ENCODE results near the gene SLC17A2.
A peak's percentile ranks its signal among the peaks of the same experiment; 100 is the strongest.

SLC17A2 gene

DNA sequence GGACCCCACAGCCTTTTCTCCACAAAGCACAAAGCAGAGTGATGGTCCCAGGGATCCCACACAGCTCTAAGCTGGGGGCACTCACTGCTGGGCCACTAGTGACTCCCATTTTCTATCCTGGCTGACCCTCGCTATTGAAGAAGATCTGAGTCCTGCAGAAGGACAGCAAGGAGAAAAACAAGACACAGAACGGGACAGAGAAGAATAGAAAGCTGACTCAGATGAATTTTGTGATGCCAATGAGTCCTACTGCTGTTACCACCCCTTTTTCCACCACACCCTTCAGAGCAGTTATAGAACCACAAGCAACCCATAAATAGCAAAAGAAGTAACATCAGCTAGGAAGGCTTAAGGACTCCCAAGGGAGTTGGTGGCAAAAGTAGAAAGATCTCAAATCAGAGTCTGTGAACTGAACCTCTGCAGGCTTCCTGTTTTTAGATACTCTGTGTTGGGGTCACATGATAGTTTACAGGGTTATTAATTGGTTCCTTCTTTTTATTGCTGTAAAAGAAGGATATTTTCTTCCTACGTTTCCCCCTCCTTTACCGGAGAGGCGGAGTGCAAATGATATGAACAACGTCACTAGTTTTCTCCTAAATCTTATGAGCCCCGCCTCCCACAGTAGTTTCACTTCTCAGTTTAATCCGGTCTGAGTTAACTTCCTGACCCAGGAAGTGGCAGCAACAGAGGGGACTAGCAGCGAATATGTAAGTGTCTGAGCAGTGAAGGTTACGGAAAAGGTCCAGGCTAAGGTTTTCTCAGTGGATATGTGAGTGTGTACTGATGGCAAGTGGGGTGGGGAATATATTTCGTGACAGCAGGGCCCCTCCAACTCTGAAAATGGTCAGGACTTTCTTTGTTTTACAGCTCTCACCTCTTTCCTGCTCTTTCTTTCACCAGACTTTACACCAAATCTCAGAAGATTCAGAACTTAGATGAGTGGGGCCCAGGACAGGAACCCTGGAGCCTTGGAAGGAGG is 31.9 kb upstream of the SLC17A2 start, which contains the start of gene TRIM38:
Gene TRIM38, plus strand, starts transcription at position 654 of the 979 bp plus-strand sequence. CDS start 3,721 bp downstream, outside the sequence.
- peaks cover 7% of the 10 kb centered on the region for H3K4me1 ChIP-seq (ENCODE audit: control insufficient read depth, insufficient read depth, low read length)

DNA sequence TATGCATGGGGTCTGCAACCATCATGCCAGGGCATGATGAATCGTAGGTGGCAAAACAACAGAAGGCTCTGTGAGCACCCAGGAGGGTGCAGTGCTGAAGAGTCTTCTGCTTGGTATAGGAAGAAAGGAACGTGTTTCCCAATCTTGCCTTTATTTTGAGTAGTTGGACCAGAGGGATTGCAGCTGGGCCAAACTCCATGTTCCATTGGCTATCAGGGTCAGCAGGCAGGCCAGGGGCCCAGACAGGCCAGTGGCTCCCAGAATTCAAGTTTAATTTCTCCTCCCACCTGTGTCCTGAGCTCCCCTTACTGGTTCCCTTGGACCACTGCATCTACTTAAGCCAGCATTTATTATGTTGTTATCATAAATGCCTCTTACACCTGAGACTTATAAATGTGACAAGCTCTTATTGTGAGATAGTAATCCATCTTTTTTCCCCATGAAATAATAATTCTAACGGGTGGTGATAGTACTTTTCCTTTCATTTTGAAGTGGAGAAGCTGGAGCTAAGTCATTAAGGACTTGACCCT is 31.2 kb upstream of the SLC17A2 start:
- peaks cover 4% of the 10 kb centered on the region for H3K36me3 ChIP-seq (ENCODE audit: control insufficient read depth, insufficient read depth, low read length)
- H3K27ac ChIP-seq (ENCODE audit: low read depth, low read length) = peak overlapping the region; percentile 94
- H3K9ac ChIP-seq (ENCODE audit: low read length) = no peak overlapping the region
- no peaks in the 10 kb centered on the region for H3K27me3 ChIP-seq (ENCODE audit: control insufficient read depth, insufficient read depth, low read length)
- peak overlapping the region; percentile 83 for H3K4me3 ChIP-seq (ENCODE audit: low read length)
- peaks cover 7% of the 10 kb centered on the region for H3K4me1 ChIP-seq (ENCODE audit: control insufficient read depth, insufficient read depth, low read length)

More for the DNA sequence above, 31.9 kb upstream of the SLC17A2 start, which contains the start of gene TRIM38:
- Histone ChIP-seq H3K4me3 (ENCODE audit: low read length) (peak within 1 kb of the TSS; percentile 83), H3K27ac (ENCODE audit: low read depth, low read length) (peak within 1 kb of the TSS; percentile 94), H3K27me3 (ENCODE audit: control insufficient read depth, insufficient read depth, low read length) (no peaks in the 10 kb centered on the region), H3K36me3 (ENCODE audit: control insufficient read depth, insufficient read depth, low read length) (peaks cover 4% of the 10 kb centered on the region), H3K9ac (ENCODE audit: low read length) (peak within 1 kb of the TSS; percentile 93)

DNA sequence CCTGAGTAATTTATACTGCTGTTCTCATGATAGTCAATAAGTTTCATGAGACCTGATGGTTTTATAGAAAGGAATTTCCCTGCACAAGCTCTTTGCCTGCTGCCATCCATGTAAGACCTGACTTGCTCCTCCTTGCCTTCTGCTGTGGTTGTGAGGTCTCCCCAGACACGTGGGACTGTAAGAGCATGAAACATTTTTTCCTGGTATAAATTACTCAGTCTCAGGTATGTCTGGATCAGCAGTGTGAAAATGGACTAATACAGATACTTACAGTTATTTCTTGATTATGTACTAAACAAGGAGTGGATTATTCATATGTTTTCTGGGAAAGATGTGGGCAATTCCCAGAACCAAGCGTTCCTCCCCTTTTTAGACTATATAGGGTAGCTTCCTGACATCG is 30.2 kb upstream of the SLC17A2 start:
- H3K27ac ChIP-seq (ENCODE audit: low read depth, low read length) = no peak overlapping the region

DNA sequence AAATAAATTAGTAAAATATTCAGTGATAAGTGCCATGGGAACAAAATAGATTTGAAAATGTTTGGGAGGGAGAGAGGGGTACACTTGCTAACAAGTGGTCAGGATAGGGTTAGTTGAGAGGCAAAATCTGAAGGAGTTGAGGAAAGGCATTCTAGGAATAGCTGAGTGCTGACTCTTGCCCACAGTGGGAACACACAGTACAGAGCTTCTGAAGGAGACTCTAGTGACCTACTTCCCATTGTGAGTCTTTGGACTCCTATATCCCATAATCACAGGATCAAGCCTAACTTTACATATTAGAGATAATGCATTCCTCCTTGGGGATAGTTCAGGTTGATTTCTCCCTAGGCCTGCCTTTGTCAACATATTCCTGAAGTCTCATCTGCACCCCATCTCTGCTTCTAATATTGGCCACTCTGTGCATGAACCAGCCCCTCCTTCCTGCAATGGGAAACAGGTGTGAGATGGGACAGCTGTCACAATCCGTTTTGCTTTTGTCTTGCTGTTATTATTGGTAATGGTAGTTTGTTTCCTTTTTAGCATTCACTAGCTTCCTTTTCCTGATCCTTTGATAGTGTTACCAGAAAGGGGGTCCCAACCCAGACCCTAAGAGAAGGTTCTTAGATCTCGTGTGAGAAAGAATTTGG is 29.5 kb upstream of the SLC17A2 start:
- Histone ChIP-seq H3K36me3 (ENCODE audit: control insufficient read depth, insufficient read depth, low read length) (no peaks in the 10 kb centered on the region), H3K27me3 (ENCODE audit: control insufficient read depth, insufficient read depth, low read length) (no peaks in the 10 kb centered on the region), H3K9ac (ENCODE audit: low read length) (no peak overlapping the region), H3K27ac (ENCODE audit: low read depth, low read length) (no peak overlapping the region), H3K4me1 (ENCODE audit: control insufficient read depth, insufficient read depth, low read length) (peaks cover 7% of the 10 kb centered on the region), H3K4me3 (ENCODE audit: low read length) (no peak overlapping the region)

More for the DNA sequence above, 30.2 kb upstream of the SLC17A2 start:
- Histone ChIP-seq H3K9ac (ENCODE audit: low read length) (no peak overlapping the region), H3K36me3 (ENCODE audit: control insufficient read depth, insufficient read depth, low read length) (no peaks in the 10 kb centered on the region), H3K27me3 (ENCODE audit: control insufficient read depth, insufficient read depth, low read length) (no peaks in the 10 kb centered on the region), H3K4me1 (ENCODE audit: control insufficient read depth, insufficient read depth, low read length) (peaks cover 7% of the 10 kb centered on the region), H3K4me3 (ENCODE audit: low read length) (no peak overlapping the region)

DNA sequence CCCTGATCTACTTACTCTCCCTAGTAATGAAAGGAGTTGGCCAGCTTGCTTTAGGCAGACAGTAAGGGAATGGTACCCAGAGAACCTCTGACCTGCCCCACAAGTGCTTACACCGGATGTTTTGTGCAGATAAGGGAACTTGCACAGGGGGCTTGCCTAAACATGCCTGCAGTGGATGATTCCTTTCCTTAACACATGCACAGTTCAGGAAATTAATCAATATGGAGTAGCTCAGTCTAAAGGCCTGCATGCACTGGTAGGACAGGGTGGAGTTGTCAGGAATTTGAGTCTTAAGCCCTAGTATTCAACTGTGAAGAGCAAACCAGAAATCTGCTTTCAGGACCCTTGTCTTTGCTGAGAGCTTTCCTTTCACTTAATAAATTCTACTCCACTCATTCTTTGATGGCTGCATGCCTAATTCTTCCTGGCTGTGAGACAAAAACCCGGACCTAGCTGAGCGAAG is 28.2 kb upstream of the SLC17A2 start:
- no peaks in the 10 kb centered on the region for H3K27me3 ChIP-seq (ENCODE audit: control insufficient read depth, insufficient read depth, low read length)
- no peak overlapping the region for H3K27ac ChIP-seq (ENCODE audit: low read depth, low read length)
- no peaks in the 10 kb centered on the region for H3K36me3 ChIP-seq (ENCODE audit: control insufficient read depth, insufficient read depth, low read length)
- no peak overlapping the region for H3K9ac ChIP-seq (ENCODE audit: low read length)
- no peak overlapping the region for H3K4me3 ChIP-seq (ENCODE audit: low read length)
- H3K4me1 ChIP-seq (ENCODE audit: control insufficient read depth, insufficient read depth, low read length) = peaks cover 5% of the 10 kb centered on the region

DNA sequence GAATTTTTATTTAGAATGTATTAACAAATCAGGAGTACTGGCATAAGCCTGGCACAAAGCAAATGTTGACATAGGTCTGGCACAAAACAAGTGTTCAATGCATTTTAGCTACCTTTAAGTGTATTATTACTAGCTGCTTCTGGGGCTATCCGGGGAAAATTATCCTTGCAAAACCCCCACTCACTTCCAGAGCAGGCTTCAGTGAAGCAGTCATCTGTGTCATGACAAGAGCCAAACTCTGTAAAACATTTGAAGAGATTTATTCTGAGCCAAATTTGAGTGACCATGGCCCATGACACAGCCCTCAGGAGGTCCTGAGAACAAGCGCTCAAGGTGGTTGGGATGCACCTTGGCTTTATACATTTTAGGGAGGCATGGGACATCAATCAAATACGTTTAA is 25.7 kb upstream of the SLC17A2 start:
- H3K36me3 ChIP-seq (ENCODE audit: control insufficient read depth, insufficient read depth, low read length) = no peaks in the 10 kb centered on the region
- no peak overlapping the region for H3K4me3 ChIP-seq (ENCODE audit: low read length)
- H3K4me1 ChIP-seq (ENCODE audit: control insufficient read depth, insufficient read depth, low read length) = no peaks in the 10 kb centered on the region
- H3K27ac ChIP-seq (ENCODE audit: low read depth, low read length) = no peak overlapping the region
- H3K9ac ChIP-seq (ENCODE audit: low read length) = no peak overlapping the region
- H3K27me3 ChIP-seq (ENCODE audit: control insufficient read depth, insufficient read depth, low read length) = no peaks in the 10 kb centered on the region

DNA sequence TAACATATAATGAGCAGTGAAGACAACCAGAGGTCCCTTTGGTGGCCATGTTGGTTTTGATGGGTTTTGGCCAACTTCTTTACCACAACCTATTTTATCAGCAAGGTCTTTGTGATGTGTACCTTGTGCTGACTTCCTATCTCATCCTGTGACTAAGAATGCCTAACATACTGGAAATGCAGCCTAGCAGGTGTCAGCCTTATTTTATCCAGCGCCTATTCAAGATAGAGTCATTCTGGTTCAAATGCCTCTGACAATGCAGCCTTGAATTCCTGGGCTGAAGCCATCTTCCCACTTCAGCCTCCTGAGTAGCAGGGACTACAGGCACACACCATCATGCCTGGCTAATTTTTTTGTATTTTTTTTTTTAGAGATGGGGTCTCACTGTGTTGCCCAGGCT is 24.3 kb upstream of the SLC17A2 start:
- no peak overlapping the region for H3K27ac ChIP-seq (ENCODE audit: low read depth, low read length)
- H3K4me1 ChIP-seq (ENCODE audit: control insufficient read depth, insufficient read depth, low read length) = no peaks in the 10 kb centered on the region
- H3K27me3 ChIP-seq (ENCODE audit: control insufficient read depth, insufficient read depth, low read length) = no peaks in the 10 kb centered on the region
- no peaks in the 10 kb centered on the region for H3K36me3 ChIP-seq (ENCODE audit: control insufficient read depth, insufficient read depth, low read length)
- H3K4me3 ChIP-seq (ENCODE audit: low read length) = no peak overlapping the region
- no peak overlapping the region for H3K9ac ChIP-seq (ENCODE audit: low read length)

DNA sequence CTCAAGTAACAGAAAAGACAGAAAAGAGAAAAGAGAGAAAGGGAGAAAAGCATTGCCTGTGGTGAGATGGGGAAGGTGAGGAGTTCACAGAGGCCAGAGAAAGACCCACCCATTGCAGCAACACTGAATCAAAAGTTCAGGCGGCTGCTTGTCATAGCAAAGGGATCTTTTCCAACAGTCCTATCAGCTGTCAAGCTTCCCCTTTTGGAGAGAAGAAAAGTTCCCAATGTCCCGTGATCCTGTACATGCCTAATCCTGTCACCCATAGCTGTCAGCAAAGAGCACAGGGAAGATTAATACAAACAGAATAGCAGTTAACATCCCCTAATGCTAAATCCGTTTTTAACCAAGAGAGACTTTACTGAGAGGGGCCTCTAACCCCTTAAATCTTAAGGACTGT is 23.2 kb upstream of the SLC17A2 start:
- Histone ChIP-seq H3K27me3 (ENCODE audit: control insufficient read depth, insufficient read depth, low read length) (no peaks in the 10 kb centered on the region), H3K4me1 (ENCODE audit: control insufficient read depth, insufficient read depth, low read length) (no peaks in the 10 kb centered on the region), H3K27ac (ENCODE audit: low read depth, low read length) (no peak overlapping the region), H3K4me3 (ENCODE audit: low read length) (no peak overlapping the region), H3K36me3 (ENCODE audit: control insufficient read depth, insufficient read depth, low read length) (no peaks in the 10 kb centered on the region), H3K9ac (ENCODE audit: low read length) (no peak overlapping the region)

DNA sequence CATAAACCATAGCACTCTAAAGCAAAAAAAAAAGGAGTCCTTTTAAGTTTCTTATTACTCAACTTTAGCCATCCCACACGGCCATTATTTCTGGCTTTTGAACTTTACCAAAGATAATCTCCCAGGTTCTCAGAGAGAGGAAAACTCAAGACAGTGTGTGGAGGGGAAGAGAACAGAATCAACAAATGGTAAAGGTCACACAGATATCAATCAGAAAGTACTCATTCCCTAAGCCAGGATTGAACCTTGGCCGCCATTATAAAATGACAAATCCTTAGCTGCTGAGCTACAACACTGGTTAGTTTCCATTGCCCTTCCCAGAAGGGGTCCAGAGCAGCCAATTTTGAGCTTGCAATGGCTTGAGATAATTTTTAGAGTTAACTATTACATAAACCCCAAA is 22.0 kb upstream of the SLC17A2 start:
- no peak overlapping the region for H3K27ac ChIP-seq (ENCODE audit: low read depth, low read length)

DNA sequence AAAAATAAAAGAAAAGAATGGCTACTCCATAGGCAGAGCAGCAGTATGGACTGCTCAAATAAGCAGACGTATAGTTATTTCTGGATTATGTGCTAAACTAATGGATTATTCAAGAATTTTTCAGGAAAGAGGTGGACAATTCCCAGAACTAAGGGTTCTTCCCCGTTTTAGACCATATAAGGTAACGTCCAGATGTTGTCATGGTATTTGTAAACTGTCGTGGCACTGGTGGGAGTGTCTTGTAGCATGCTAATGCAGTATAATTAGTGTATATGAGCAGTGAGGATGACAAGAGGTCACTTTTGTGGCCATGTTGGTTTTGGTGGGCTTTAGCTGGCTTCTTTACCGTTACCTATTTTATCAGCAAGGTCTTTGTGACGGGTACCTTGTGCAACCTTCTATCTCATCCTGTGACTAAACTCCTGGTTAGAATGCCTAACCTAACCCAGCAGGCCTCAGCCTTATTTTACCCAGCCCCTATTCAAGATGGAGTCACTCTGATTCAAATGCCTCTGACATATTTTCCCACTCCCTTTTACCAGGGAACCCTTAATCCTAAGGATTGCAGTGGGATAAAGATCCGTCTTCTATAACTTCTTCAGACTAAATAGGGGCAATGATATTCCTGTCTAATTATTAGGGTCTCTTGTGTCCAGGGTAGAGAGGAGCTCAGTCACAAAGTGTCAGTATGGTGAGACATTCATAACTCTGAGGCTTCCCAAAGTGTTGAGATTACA is 21.0 kb upstream of the SLC17A2 start:
- Histone ChIP-seq H3K4me3 (ENCODE audit: low read length) (no peak overlapping the region), H3K4me1 (ENCODE audit: control insufficient read depth, insufficient read depth, low read length) (no peaks in the 10 kb centered on the region), H3K36me3 (ENCODE audit: control insufficient read depth, insufficient read depth, low read length) (no peaks in the 10 kb centered on the region), H3K27ac (ENCODE audit: low read depth, low read length) (no peak overlapping the region), H3K9ac (ENCODE audit: low read length) (no peak overlapping the region), H3K27me3 (ENCODE audit: control insufficient read depth, insufficient read depth, low read length) (no peaks in the 10 kb centered on the region)

More for the DNA sequence above, 22.0 kb upstream of the SLC17A2 start:
- H3K9ac ChIP-seq (ENCODE audit: low read length) = no peak overlapping the region
- no peaks in the 10 kb centered on the region for H3K27me3 ChIP-seq (ENCODE audit: control insufficient read depth, insufficient read depth, low read length)
- H3K4me3 ChIP-seq (ENCODE audit: low read length) = no peak overlapping the region
- no peaks in the 10 kb centered on the region for H3K36me3 ChIP-seq (ENCODE audit: control insufficient read depth, insufficient read depth, low read length)
- no peaks in the 10 kb centered on the region for H3K4me1 ChIP-seq (ENCODE audit: control insufficient read depth, insufficient read depth, low read length)

DNA sequence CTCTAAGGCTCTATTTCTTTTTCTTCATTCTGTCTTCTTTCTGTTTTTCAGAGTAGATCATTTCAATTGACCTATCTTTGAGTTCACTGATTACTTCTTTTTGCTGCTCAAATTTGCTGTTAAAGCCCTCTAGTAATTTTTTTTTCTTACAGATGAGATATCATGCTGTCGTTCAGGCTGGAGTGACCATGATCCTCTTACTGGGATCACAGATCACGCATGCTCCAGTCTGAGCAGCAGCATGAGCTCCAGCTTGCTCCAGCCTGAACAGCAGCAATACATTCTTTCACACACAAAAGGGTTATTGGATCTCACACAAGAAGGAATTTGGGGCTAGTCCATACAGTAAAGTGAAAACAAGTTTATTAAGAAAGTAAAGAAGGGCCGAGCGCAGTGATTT is 19.8 kb upstream of the SLC17A2 start:
- H3K36me3 ChIP-seq (ENCODE audit: control insufficient read depth, insufficient read depth, low read length) = no peaks in the 10 kb centered on the region

DNA sequence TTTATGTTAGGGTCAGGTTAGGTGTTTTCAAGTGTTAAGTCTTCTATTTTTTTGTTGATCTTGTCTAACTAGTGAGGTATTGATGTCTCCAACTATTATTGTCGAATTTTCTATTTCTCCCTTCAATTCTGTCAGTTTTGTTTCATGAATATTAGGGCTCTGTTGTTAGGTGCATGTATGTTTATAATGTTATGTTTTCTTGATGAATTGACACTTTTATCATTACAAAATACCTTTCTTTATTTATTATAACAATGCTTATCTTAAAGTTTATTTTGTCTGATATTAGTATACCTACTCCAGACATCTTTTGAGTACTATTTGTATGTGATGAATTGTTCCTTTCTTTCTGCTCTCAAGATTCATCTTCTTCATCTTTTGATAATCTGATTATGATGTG is 19.2 kb upstream of the SLC17A2 start:
- H3K9ac ChIP-seq (ENCODE audit: low read length) = no peak overlapping the region
- no peaks in the 10 kb centered on the region for H3K4me1 ChIP-seq (ENCODE audit: control insufficient read depth, insufficient read depth, low read length)
- H3K4me3 ChIP-seq (ENCODE audit: low read length) = no peak overlapping the region
- H3K27me3 ChIP-seq (ENCODE audit: control insufficient read depth, insufficient read depth, low read length) = no peaks in the 10 kb centered on the region
- H3K27ac ChIP-seq (ENCODE audit: low read depth, low read length) = no peak overlapping the region
- H3K36me3 ChIP-seq (ENCODE audit: control insufficient read depth, insufficient read depth, low read length) = no peaks in the 10 kb centered on the region

More for the DNA sequence above, 19.8 kb upstream of the SLC17A2 start:
- no peaks in the 10 kb centered on the region for H3K27me3 ChIP-seq (ENCODE audit: control insufficient read depth, insufficient read depth, low read length)
- H3K27ac ChIP-seq (ENCODE audit: low read depth, low read length) = no peak overlapping the region
- H3K4me3 ChIP-seq (ENCODE audit: low read length) = no peak overlapping the region
- H3K9ac ChIP-seq (ENCODE audit: low read length) = no peak overlapping the region
- H3K4me1 ChIP-seq (ENCODE audit: control insufficient read depth, insufficient read depth, low read length) = no peaks in the 10 kb centered on the region
